Effector memory CD8-positive, alpha-beta T cell (primary cell): ENCODE measurements around the gene TCF15.
"Not testable (repeated sequence)": the region's sequence is repeated elsewhere in the genome, so short reads cannot be mapped to it uniquely, and the experiment has no call there.

ENCODE experiments used
- ATAC-seq: fragments of 150-1000 bp; cut with Tn5 transposase; replicated peaks from 2 replicates; pipeline ENCODE4 v1.10.0; 2021; ENCODE audit warnings: mild to moderate bottlenecking, moderate library complexity
- DNase-seq, 3 experiments: peaks; one replicate each; pipeline ENCODE4 v3.0.0; 2021
- H3K27ac Mint-ChIP-seq, 2 donors: one replicate each; pipeline ENCODE4 v1.8.0; 2022; ENCODE audit warnings: mild to moderate bottlenecking in 2 of 2, mixed read lengths in 2 of 2, moderate library complexity in 2 of 2
- H3K27me3 Mint-ChIP-seq, 2 donors: one replicate each; pipeline ENCODE4 v1.8.0; 2022; ENCODE audit warnings: mixed read lengths in 2 of 2
- H3K36me3 Mint-ChIP-seq: one replicate; pipeline ENCODE4 v1.8.0; 2022; ENCODE audit warnings: mild to moderate bottlenecking, moderate library complexity, mixed read lengths; ENCODE audit not compliant: insufficient read depth
- H3K4me1 Mint-ChIP-seq, 2 donors: one replicate each; pipeline ENCODE4 v1.8.0; 2022; ENCODE audit warnings: low read depth in 2 of 2, mixed read lengths in 2 of 2
- H3K4me3 Mint-ChIP-seq, 2 donors: one replicate each; pipeline ENCODE4 v1.8.0; 2022; ENCODE audit warnings: mild to moderate bottlenecking in 2 of 2, mixed read lengths in 2 of 2, moderate library complexity in 2 of 2
- H3K9me3 Mint-ChIP-seq, 2 donors: one replicate each; pipeline ENCODE4 v1.8.0; 2022; ENCODE audit warnings: mixed read lengths in 2 of 2

The TCF15 gene

DNA sequence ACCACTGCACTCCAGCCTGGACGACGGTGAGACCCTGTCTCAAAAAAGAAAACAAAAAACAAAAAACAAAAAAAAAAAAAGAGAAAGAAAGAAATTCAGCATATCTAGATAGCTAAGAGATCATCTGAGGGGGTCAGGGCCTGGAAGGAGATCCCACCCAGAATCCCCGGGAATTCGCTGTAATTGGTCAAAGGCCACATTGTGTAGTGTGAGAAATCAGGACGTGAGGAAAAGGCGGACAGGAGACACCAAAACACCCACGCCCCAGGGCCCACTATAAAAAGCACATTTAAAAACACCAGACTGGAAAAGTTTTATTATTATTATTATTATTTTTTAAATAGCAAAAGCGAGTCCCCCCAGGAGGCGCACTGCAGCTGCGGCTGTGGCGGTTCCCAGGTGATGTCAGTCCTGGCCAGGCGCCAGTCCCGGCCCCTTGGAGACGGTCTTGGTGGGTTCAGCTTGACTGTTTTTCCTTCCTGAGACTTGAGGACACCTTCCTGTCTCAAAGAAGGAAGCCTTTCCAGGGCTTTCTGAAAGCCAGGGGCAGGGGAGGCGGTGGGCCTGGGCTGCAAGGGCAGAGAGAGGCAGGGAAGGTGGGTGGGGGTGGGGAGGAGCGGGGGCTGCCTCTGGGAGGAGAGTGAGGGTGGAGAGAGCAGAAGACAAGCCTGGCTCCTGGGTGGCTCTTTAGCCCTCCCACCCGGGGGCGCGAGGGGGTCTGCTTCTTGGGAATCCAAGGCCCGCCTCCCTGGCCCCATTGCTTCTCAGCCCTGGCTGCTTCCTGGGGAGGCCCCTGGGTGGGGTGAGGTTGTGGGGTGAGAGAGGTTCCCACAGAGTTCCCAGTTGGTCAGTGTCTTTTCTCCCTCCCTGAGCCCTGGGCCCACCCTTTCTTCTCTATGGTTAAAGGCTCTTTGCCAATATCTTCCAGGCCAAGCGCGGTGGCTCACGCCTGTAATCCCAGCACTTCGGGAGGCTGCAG lies 14.5 kb downstream of the TCF15 start:
- Mint-ChIP-seq H3K4me3 (no peak overlapping the region), H3K27me3 (peaks cover 19 to 37% of the 10 kb centered on the region in 2 donors), H3K36me3 (no peaks in the 10 kb centered on the region), H3K9me3 (no peaks in the 10 kb centered on the region), H3K4me1 (no peaks in the 10 kb centered on the region), H3K27ac (no peak overlapping the region)
- ATAC-seq, result no peak
- DNase-seq, result no peak

DNA sequence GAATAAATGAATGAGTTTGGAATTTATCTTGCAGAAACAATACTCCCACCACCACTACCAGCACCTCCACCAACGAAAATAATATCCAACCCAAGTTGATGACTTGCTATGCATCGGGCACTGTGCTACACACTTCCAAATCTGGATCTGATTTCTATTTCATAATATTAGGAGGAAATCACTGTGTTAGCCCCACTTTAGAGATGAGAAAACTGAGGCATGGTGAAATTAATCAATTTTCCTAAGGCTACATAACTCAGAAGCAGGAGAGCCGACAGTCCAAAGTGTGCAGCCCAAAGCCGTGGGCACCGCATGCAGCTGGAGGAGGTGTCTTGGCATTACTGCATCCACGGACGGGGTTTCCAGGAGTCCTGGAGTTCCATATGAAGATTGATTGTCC lies 17.6 kb downstream of the TCF15 start:
- Mint-ChIP-seq H3K4me3 (no peak overlapping the region), H3K9me3 (no peaks in the 10 kb centered on the region), H3K27me3 (peaks cover 26 to 48% of the 10 kb centered on the region in 2 donors), H3K36me3 (no peaks in the 10 kb centered on the region), H3K27ac (no peak overlapping the region), H3K4me1 (no peaks in the 10 kb centered on the region)
- DNase-seq (no peak), ATAC-seq (no peak)

DNA sequence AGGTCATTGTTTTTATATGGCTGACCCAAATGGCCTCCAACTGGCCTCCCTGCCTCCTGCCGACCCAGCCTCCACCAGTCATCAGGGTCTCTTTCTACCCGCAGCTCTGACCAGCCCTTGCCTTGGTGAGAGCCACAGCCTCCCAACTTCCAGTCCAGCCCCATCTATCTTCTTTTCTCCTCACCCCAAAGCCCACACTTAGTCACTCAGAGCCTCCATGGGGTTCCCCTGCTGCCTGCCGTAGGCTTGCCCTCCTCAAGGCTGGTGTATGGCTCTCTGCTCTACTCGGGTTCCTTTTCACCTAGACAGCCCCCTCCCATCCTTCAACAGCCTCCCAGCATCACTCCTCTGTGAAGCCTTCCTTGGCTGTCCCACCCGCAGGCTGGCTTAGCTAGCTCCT lies 18.2 kb downstream of the TCF15 start:
- no peaks in the 10 kb centered on the region for H3K4me1 Mint-ChIP-seq
- H3K4me3 Mint-ChIP-seq, result no peak overlapping the region
- DNase-seq (no peak), ATAC-seq (no peak)
- H3K9me3 Mint-ChIP-seq, result no peaks in the 10 kb centered on the region
- no peaks in the 10 kb centered on the region for H3K36me3 Mint-ChIP-seq
- H3K27me3 Mint-ChIP-seq, result peaks cover 26 to 48% of the 10 kb centered on the region in 2 donors
- H3K27ac Mint-ChIP-seq, result no peak overlapping the region

DNA sequence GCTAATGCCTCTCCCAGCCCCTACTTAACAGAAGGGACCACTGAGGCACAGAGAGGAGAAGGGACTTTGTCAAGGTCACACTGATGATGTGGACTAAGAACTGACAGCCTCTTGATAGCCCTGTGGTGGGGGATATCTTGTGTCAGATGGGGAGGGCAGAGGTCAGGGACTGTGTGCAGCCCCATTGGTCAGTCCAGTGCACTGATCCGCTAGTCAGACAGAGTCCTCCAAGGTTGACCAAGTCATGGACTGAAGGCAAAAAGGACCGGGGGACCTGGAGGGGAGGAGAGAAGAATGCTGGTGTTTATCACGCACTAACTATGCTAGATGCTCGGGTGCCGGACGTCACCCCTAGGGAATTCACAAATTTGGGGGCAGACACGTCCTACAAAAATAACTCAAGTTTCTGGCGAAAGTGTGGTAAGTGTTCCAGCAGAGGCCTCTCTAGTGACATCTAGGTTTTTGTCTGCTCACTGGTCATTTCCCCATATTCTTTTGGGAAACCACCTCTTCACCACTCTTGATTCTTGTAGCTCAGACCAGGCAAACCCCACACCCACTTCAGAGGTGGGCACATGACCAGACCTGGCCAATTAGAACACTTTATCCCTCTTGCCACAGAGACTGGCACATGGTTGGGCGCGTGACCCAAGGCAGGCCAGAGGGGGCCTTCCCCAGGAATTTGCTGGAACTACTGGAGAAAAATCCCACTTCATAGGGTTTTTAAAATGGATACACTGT lies 21.0 kb downstream of the TCF15 start:
- no peak overlapping the region for H3K27ac Mint-ChIP-seq
- no peak for ATAC-seq
- DNase-seq, result no peak
- H3K9me3 Mint-ChIP-seq, result no peaks in the 10 kb centered on the region
- H3K27me3 Mint-ChIP-seq, result peaks cover 33 to 55% of the 10 kb centered on the region in 2 donors
- H3K36me3 Mint-ChIP-seq, result no peaks in the 10 kb centered on the region
- H3K4me1 Mint-ChIP-seq, result no peaks in the 10 kb centered on the region
- no peak overlapping the region for H3K4me3 Mint-ChIP-seq

DNA sequence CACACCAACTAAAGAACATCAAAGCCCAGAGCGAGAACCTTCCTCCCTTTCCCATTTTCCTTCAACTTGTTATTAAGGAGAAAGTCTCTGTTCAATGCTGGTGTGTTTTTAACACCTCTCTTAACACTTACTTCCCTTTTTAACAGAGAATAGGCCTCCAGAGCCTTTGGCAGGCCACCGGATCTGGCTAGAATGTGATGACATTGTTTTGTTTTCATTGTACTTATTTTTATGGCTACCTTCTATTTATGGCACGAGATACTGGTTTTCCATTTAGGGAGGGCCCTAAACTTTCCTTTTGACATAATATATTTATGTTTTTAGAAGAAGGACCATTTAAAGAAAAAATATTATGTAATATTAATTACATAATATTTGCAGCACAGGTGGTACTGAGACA lies 21.6 kb downstream of the TCF15 start:
- Mint-ChIP-seq H3K27me3 (peaks cover 30 to 52% of the 10 kb centered on the region in 2 donors), H3K27ac (no peak overlapping the region), H3K36me3 (no peaks in the 10 kb centered on the region), H3K9me3 (no peaks in the 10 kb centered on the region), H3K4me3 (no peak overlapping the region), H3K4me1 (no peaks in the 10 kb centered on the region)
- DNase-seq (no peak), ATAC-seq (no peak)

DNA sequence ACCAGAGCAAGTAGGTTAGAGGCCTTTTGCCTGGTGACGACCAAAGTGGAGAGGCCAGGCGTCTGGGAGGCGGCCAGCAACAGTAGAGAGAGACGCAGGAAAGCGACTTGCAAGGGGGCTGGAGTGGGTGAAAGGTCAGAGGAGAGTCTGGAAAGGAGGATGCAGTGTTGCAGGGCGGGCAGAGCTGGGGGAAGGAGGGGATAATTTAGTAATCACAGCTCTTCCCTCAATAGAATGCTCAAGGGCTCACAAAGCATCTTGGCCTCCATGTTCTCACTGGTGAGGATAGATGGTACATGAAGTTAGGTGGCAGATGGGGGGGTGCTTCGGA lies 25.2 kb downstream of the TCF15 start:
- H3K27ac Mint-ChIP-seq, result no peak overlapping the region
- no peak overlapping the region for H3K4me3 Mint-ChIP-seq
- no peak for DNase-seq
- no peak for ATAC-seq
- H3K4me1 Mint-ChIP-seq, result no peaks in the 10 kb centered on the region
- H3K9me3 Mint-ChIP-seq, result no peaks in the 10 kb centered on the region
- peaks cover 13 to 16% of the 10 kb centered on the region in 2 donors for H3K27me3 Mint-ChIP-seq
- H3K36me3 Mint-ChIP-seq, result no peaks in the 10 kb centered on the region

DNA sequence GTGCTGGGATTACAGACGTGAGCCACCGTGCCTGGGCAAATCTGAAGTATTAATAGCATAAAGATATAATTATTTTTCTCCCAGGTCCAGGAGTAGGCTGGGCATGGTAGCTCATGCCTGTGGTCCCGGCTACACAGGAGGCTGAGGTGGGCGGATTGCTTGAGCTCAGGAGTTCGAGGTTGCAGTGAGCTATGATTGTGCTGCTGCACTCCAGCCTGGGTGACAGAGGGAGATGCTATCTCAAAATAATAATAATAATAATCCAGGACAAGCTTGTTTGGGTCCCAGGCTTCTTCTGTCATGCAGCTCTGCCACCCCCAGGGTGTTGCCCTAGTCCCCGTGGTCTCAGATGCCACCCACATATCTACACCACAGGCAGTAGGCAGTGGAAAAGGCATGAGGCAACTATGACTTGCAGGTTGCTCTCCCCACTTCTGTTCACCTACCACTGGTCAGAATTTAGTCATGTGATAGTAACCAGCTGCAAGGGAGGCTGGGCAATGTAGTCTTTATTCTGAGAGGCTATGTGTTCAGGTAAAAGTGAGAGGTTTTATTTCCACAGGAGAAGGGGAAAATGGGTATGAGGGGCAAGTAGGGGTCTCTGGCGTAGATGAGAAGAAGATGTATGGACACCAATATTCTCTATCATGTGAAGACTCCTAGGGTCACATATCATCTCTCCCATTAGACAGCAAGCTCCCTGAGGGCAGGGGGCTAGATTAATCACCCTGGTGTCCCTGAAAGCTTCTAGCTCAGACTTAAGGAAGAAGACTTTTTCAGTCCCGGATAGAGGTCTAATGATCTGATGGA lies 25.7 kb downstream of the TCF15 start:
- H3K9me3 Mint-ChIP-seq, result no peaks in the 10 kb centered on the region
- H3K27ac Mint-ChIP-seq, result no peak overlapping the region
- no peak for DNase-seq
- H3K4me1 Mint-ChIP-seq, result no peaks in the 10 kb centered on the region
- H3K4me3 Mint-ChIP-seq, result no peak overlapping the region
- H3K27me3 Mint-ChIP-seq, result peaks cover 13 to 14% of the 10 kb centered on the region in 2 donors
- no peaks in the 10 kb centered on the region for H3K36me3 Mint-ChIP-seq
- peak; percentile 33 for ATAC-seq

DNA sequence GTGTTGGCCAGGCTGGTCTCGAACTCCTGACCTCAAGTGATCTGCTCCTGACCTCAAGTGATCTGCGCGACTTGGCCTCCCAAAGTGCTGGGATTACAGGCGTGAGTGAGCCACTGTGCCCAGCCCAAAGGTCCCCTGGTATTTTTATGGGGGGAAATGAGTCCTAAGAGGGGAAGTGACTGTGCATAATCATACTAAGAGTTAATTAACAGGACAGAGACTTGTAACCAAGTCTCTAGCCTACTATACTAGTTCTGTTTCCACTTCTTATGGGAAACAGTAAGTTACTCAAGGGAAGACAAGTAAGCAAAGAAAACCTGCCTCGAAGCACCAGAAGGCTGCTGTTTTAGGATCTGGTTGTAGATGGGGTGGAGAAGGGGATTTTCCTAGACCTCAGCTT lies 27.9 kb downstream of the TCF15 start:
- H3K27ac Mint-ChIP-seq, result no peak overlapping the region
- H3K4me3 Mint-ChIP-seq, result no peak overlapping the region
- ATAC-seq (no peak), DNase-seq (no peak)
- no peaks in the 10 kb centered on the region for H3K36me3 Mint-ChIP-seq
- H3K27me3 Mint-ChIP-seq, result peaks cover 8 to 13% of the 10 kb centered on the region in 2 donors
- no peaks in the 10 kb centered on the region for H3K9me3 Mint-ChIP-seq
- no peaks in the 10 kb centered on the region for H3K4me1 Mint-ChIP-seq

DNA sequence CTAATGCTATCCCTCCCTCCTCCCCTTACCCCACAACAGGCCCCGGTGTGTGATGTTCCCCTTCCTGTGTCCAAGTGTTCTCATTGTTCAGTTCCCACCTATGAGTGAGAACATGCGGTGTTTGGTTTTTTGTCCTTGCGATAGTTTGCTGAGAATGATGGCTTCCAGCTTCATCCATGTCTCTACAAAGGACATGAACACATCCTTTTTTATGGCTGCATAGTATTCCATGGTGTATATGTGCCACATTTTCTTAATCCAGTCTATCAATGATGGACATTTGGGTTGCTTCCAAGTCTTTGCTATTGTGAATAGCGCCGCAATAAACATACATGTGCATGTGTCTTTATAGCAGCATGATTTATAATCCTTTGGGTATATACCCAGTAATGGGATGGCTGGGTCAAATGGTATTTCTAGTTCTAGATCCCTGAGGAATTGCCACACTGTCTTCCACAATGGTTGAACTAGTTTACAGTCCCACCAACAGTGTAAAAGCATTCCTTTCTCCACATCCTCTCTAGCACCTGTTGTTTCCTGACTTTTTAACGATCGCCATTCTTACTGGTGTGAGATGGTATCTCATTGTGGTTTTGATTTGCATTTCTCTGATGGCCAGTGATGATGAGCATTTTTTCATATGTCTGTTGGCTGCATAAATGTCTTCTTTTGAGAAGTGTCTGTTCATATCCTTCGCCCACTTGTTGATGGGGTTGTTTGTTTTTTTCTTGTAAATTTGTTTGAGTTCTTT lies 31.0 kb downstream of the TCF15 start:
- DNase-seq, ATAC-seq, H3K4me3 Mint-ChIP-seq, H3K9me3 Mint-ChIP-seq, H3K4me1 Mint-ChIP-seq, H3K27ac Mint-ChIP-seq, H3K36me3 Mint-ChIP-seq: not testable (repeated sequence)
- H3K27me3 Mint-ChIP-seq, result peaks cover 21 to 23% of the 10 kb centered on the region in 2 donors

DNA sequence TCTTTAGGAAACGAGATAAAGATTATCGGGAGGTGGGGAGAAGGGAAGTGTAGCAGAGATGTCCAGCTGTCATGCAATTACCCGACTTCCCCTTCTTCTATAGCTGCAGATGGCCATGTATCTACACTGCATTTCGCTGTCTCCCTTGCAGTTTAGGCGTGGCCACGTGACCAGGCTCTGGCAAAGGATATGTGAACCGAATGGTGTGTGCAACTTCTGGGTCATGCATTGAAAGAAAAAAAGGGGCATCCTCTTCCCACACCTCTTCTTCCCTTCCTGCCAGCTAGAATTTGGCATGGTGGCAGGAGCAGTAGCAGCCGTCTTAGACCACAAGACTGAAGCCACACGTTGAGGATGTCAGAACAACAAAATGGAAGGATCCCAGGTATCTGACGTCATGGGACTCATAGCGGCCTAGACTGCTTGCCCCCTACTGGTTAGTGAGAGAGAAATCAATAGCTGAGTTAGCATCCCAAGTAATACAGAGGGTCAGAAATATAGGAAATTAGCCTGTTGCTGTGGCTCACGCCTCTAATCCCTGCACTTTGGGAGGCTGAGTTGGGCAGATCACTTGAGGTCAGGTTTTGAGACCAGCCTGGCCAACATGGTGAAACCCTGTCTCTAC lies 32.8 kb downstream of the TCF15 start:
- DNase-seq (no peak), ATAC-seq (no peak)
- H3K27ac Mint-ChIP-seq, result no peak overlapping the region
- no peak overlapping the region for H3K4me3 Mint-ChIP-seq
- H3K36me3 Mint-ChIP-seq, result no peaks in the 10 kb centered on the region
- peaks cover 36 to 40% of the 10 kb centered on the region in 2 donors for H3K27me3 Mint-ChIP-seq
- no peaks in the 10 kb centered on the region for H3K9me3 Mint-ChIP-seq
- H3K4me1 Mint-ChIP-seq, result no peaks in the 10 kb centered on the region

DNA sequence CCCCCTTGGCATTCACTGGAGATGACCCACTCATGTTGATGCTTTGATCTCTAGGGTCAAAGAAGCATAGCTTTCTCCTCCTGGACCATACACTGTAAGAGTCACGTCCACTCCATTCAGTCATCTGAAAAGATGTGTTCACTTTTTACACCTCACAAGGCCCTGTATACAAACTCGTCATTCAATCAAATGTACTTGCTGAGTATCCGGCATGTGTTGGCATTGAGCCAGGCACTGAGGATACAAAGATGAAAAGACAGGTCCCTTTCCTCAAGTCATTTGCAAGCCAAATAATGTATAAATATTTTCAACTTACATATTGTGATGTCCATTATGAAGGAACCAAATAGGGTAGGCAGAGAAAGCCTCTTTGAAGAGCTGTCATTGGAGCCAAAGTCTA lies 34.0 kb downstream of the TCF15 start:
- H3K4me3 Mint-ChIP-seq, result no peak overlapping the region
- no peak for ATAC-seq
- H3K4me1 Mint-ChIP-seq, result no peaks in the 10 kb centered on the region
- no peak overlapping the region for H3K27ac Mint-ChIP-seq
- no peak for DNase-seq
- H3K27me3 Mint-ChIP-seq, result peaks cover 44 to 49% of the 10 kb centered on the region in 2 donors
- H3K9me3 Mint-ChIP-seq, result no peaks in the 10 kb centered on the region
- no peaks in the 10 kb centered on the region for H3K36me3 Mint-ChIP-seq

DNA sequence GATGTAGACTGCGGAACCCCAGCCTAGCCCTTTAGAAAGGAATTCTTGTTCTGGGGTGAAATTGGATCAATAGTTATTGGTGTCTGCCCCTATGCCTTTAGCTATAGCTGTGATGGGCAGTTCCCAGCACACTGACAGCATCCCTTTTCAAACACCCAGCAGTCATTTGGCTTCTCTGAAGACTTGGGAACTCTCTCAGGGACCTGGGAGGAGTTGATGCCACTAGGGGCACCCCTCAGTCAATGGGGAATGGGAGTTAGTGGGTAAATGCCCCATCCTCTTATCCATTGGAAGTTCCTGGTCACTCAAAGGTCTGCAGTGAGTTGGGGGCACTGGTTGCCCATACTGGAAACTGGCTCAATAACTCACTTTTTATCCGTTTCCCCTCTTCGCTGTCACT lies 34.9 kb downstream of the TCF15 start:
- ATAC-seq (no peak), DNase-seq (no peak)
- Mint-ChIP-seq H3K36me3 (no peaks in the 10 kb centered on the region), H3K9me3 (no peaks in the 10 kb centered on the region), H3K4me3 (no peak overlapping the region), H3K4me1 (no peaks in the 10 kb centered on the region), H3K27ac (no peak overlapping the region), H3K27me3 (peaks cover 44 to 50% of the 10 kb centered on the region in 2 donors)
